GM15510 (cell line): ENCODE data around the gene PLCB1.

Experiments
- POLR2A ChIP-seq: IDR thresholded peaks from 3 replicates; pipeline ENCODE4 v1.6.1; 2011; ENCODE audit warnings: borderline replicate concordance; ENCODE audit not compliant: insufficient read length; ENCODE audit errors: extremely low read depth

Gene PLCB1

GRCh38 chr20:8803941-8804340 is 671.9 kb downstream of the PLCB1 start:
- no peak for TF ChIP-seq POLR2A

- no peak for TF ChIP-seq POLR2A
These were observed 673.8 kb downstream of the PLCB1 start for GRCh38 chr20:8805737-8806442.

GRCh38 chr20:8807480-8808201 is 675.6 kb downstream of the PLCB1 start:
- TF ChIP-seq POLR2A, result no peak

GRCh38 chr20:8808202-8808535 is 676.1 kb downstream of the PLCB1 start:
- TF ChIP-seq POLR2A, result no peak

GRCh38 chr20:8809107-8809953 is 677.3 kb downstream of the PLCB1 start:
- TF ChIP-seq POLR2A, result no peak

GRCh38 chr20:8811801-8812594 is 679.9 kb downstream of the PLCB1 start:
- TF ChIP-seq POLR2A, result no peak

GRCh38 chr20:8812817-8813216 is 680.8 kb downstream of the PLCB1 start:
- no peak for TF ChIP-seq POLR2A

- no peak for TF ChIP-seq POLR2A
These were observed 683.1 kb downstream of the PLCB1 start for GRCh38 chr20:8815208-8815607.

- no peak for TF ChIP-seq POLR2A
These were observed 697.2 kb downstream of the PLCB1 start for GRCh38 chr20:8829256-8829655.

- TF ChIP-seq POLR2A, result no peak
These were observed 702.8 kb downstream of the PLCB1 start for GRCh38 chr20:8834851-8835250.

- no peak for TF ChIP-seq POLR2A
These were observed 705.3 kb downstream of the PLCB1 start for GRCh38 chr20:8837396-8837795.

- TF ChIP-seq POLR2A, result no peak
These were observed 710.5 kb downstream of the PLCB1 start for GRCh38 chr20:8842525-8842924.

GRCh38 chr20:8844179-8844578 is 712.1 kb downstream of the PLCB1 start:
- no peak for TF ChIP-seq POLR2A

- TF ChIP-seq POLR2A, result no peak
These were observed 717.9 kb downstream of the PLCB1 start for GRCh38 chr20:8849990-8850389.

GRCh38 chr20:8851446-8851845 is 719.4 kb downstream of the PLCB1 start:
- no peak for TF ChIP-seq POLR2A

- no peak for TF ChIP-seq POLR2A
These were observed 721.8 kb downstream of the PLCB1 start for GRCh38 chr20:8853805-8854338.
